Suppressor macrophage treated with lipopolysaccharide for 1 hour (primary cell): Measurements from ENCODE around the gene KIF15.

Experiments
- DNase-seq, 3 donors: peaks; one replicate each; pipeline ENCODE4 v3.0.0-alpha.2; 2020 to 2022

Gene KIF15

DNA sequence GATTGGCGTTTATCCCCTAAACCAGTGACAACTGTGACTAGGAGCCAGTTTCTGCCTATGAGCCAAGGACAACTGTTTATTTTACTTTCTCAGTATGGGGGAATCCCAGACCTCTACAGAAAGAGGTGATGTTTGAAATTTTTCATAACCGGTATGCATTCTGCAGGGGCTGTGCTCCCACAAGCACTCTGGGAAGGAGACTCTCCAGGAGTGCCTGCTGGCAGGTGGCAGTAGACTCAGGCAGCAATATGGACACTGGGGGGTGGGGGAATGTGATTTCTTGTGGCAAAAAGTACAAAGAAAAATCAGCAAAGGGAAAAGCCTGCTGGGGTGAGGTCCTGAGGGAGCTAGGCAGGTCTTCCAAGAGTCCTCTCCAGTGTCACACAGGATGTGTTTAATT lies 118.7 kb downstream of the KIF15 start:
- no peak for DNase-seq

DNA sequence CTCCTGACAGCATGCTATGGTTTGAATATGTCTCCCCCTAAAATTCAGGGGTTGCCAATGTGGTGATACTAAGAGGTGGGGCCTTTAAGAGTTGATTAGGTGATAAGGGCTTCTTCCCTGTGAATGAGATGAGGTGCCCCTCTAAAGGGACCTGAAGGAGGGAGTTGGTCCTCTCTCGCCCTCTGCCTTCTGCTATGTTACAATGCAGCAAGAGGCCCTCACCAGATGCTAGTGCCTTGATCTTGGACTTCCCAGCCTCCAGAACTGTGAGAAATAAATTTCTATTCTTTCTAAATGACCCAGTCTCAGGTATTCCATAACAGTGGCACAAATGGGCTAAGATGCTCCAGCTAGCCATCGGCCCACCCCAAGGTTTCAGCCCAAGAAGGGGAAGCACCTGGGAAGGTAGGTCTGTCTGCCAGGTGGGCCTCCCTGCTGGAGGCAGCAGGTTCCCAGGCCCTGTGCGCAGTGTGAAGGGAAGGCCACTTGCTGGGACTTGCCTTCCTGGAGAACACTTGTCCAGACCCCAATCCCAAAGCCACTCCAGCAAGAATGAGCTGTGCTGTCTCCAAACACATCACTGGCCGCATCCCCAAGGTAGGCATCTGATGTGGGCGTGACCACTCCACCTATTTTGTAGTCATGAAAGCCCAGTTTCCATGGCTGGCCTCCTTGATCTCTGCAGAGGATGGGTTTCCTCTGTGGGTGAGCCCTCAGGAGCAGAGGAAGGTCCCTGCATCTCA lies 121.8 kb downstream of the KIF15 start:
- no peak for DNase-seq

DNA sequence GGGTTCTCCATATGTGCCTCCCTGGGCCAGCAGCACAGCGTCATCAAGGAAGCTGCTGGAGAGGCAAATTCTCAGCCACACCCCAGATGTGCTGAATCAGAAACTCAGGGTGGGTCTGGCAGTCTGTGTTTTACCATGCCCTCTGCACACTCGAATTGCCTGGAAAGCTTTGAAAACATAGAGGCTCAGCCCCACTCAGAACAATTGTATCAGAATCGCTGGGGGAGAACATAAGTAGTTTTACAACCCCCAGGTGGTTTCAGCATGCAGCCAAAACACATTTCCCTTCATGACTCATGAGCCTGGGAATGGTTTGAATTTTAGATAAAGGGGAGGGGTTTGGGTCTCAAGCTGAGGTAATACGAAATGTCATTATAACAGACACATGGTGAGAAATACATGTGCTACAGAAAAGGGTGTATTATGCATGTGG lies 122.4 kb downstream of the KIF15 start:
- no peak for DNase-seq

- peak in 2 of 3 donors; percentile 11 to 13 for DNase-seq
Measured at GRCh38 chr3:44885618-44886017, 124.0 kb downstream of the KIF15 start.

- DNase-seq: no peak
Measured at GRCh38 chr3:44886561-44886960, 125.0 kb downstream of the KIF15 start.

GRCh38 chr3:44887101-44887500 lies 125.5 kb downstream of the KIF15 start:
- DNase-seq: no peak

- no peak for DNase-seq
Measured at GRCh38 chr3:44890258-44890657, 128.7 kb downstream of the KIF15 start.

GRCh38 chr3:44890852-44891251 lies 129.3 kb downstream of the KIF15 start:
- DNase-seq: no peak

DNA sequence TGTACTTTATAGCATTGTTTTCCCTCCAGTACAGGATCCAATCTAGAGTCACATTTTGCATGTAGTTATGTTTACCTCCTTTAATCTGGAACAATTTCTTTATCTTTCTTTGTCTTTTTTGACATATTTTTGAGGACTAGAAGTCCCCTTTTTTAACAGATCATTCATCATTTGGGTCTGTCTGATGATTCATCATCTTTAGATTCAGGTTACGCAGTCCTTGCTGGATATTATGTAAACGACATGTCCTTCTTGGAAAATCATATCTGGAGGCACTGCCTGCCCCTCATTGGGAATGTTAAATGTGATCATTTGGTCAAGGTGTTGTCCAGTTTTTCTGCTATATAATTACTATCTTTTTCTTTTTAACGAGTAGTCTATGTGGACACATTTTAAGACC lies 131.1 kb downstream of the KIF15 start:
- DNase-seq: no peak

- peak; percentile 21 to 43 (median 22) for DNase-seq
Measured at GRCh38 chr3:44893097-44893496, 131.5 kb downstream of the KIF15 start.

DNA sequence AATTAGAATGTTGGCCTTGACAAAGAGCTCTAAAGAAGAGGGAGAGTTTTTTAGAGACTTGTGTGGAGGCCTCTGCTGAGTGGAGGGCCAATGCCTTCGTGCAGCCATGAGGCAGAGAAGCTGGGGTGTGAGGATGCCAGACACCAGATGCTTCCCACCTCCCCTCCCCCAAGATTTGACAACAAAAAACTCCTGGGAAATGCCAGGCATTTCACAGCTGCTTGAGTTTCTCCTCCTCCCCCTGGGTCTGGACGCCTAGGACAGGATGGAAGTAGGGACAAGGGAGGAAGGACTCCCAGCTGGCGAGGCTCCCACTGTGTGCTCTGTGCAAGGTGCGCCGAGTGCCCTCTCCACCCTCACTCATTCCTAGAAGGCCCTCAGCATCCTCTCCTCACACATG lies 132.9 kb downstream of the KIF15 start:
- no peak for DNase-seq

- DNase-seq: no peak
Measured at GRCh38 chr3:44896440-44896839, 134.8 kb downstream of the KIF15 start.

- DNase-seq: no peak
Measured at GRCh38 chr3:44899683-44900367, 138.2 kb downstream of the KIF15 start.

DNA sequence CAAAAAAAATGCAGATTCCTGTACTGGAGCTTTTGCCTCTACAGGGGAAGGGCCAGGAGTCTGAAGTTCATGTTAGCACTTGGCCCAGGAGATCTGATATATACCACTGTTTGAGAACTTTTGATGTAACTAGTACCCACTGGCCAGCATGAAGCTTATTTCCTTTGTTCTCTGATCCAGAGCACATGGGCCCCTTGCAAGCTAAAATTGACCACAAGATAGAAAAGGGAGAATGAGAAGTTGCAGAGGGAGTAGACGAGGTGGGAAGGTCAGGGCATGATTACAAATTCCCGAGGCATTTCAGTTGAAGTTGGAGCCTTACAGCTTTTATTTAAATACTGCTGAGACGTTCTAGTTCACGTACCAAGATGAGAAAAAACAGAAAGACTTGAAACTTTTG lies 141.0 kb downstream of the KIF15 start:
- DNase-seq: no peak
